Non-pigmented ciliary epithelial cell (primary cell): ENCODE results near the gene PCDHGB7.
"Not testable (repeated sequence)": the region's sequence is repeated elsewhere in the genome, so short reads cannot be mapped to it uniquely, and the experiment has no call there.

Experiments used
- DNase-seq: peaks from one replicate; pipeline ENCODE4 v3.0.0-alpha.2; 2010; ENCODE audit warnings: low read depth

The PCDHGB7 gene

DNA sequence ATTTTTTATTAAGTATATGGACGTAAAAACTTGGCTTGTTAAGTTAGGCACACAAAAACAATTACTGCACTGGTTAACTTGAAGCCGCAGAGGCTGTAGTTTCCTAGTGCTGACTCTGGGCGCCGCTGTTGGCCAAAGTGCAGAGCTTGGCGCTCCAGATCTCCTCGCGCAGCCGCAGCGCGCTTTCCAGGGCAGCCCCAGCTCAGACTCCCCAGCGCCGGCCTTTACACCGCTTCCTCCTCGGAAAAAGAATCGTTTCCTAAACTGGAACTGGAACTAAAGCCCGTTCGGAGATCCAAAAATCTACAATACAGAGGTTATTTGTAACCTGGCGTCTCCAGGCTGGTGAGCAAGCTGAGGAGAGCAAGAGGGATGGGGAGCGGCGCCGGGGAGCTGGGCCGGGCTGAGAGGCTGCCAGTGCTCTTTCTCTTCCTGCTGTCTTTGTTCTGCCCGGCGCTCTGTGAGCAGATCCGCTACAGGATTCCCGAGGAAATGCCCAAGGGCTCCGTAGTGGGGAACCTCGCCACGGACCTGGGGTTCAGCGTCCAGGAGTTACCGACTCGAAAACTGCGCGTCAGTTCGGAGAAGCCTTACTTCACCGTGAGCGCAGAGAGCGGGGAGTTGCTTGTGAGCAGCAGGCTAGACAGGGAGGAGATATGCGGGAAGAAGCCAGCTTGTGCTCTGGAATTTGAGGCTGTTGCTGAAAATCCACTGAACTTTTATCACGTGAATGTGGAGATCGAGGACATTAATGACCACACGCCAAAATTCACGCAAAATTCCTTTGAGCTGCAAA is 19.5 kb upstream of the PCDHGB7 start, which contains the start of gene PCDHGB5:
PCDHGB5 (plus strand) TSS at position 192 of the 796 bp plus-strand sequence; CDS start at position 373, 181 bp downstream.
- not testable (repeated sequence) for DNase-seq

DNA sequence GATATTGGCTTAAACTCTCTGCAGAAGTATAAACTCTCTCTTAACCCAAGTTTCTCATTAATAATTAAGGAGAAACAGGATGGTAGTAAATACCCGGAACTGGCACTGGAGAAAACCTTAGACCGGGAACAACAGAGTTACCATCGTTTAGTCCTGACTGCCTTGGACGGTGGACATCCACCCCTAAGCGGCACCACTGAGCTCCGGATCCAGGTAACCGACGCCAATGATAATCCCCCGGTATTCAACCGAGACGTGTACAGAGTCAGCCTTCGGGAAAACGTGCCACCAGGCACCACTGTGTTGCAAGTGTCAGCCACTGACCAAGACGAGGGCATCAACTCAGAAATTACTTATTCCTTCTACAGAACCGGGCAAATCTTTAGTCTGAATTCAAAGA is 18.9 kb upstream of the PCDHGB7 start:
- DNase-seq, result no peak

DNA sequence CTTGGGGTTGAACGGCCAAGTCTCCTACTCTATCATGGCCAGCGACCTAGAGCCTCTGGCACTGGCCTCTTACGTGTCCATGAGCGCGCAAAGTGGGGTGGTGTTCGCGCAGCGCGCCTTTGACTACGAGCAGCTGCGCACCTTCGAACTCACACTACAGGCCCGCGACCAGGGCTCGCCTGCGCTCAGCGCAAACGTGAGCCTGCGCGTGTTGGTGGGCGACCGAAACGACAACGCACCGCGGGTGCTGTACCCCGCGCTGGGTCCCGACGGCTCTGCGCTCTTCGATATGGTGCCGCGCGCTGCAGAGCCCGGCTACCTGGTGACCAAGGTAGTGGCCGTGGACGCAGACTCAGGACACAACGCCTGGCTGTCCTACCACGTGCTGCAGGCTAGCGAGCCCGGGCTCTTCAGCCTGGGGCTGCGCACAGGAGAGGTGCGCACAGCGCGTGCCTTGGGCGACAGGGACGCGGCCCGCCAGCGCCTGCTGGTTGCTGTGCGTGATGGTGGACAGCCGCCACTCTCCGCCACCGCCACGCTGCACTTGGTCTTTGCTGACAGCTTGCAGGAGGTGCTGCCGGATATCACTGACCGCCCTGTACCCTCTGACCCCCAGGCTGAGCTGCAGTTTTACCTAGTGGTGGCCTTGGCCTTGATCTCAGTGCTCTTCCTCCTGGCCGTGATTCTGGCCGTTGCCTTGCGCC is 17.8 kb upstream of the PCDHGB7 start:
- DNase-seq, result no peak

DNA sequence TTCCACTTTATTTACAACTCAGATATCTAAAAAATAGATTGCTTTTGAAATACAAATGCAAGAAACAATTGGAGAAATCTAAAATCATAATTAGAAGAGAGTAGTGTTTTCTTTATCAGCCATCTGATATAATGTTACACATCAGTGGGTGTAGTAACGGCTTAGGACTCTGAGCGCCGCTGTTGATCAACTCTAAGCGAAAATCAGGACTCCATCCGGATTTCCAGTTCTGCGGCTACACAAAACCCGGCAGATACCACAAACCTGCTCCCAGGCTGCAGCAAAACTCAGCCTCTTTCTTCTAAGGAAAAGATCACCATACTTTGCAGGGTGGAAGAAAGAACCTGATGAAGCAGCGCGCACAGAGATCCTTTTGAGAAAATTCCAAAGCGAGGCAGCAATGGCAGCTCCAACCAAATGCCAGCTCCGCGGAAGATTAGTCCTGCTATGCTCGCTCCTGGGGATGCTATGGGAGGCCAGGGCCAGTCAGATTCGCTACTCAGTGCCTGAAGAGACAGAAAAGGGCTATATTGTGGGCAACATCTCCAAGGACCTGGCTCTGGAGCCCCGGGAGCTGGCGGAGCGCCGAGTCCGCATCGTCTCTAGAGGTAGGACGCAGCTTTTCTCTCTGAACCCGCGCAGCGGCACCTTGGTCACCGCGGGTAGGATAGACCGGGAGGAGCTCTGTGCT is 14.8 kb upstream of the PCDHGB7 start, which contains the start of gene PCDHGA9:
PCDHGA9 (plus strand) TSS at position 226 of the 691 bp plus-strand sequence; CDS start at position 401, 175 bp downstream.
- no peak for DNase-seq

DNA sequence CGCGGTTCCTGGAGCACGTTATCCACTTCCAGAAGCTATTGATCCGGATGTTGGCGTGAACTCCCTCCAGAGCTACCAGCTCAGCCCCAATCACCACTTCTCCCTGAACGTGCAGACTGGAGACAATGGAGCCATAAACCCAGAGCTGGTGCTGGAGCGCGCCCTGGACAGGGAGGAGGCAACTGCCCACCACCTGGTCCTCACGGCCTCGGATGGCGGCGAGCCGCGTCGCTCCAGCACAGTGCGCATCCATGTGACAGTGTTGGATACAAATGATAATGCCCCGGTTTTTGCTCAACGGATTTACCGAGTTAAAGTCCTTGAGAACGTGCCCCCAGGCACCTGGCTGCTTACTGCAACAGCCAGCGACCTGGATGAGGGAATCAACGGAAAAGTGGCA is 14.1 kb upstream of the PCDHGB7 start:
- DNase-seq, result no peak

DNA sequence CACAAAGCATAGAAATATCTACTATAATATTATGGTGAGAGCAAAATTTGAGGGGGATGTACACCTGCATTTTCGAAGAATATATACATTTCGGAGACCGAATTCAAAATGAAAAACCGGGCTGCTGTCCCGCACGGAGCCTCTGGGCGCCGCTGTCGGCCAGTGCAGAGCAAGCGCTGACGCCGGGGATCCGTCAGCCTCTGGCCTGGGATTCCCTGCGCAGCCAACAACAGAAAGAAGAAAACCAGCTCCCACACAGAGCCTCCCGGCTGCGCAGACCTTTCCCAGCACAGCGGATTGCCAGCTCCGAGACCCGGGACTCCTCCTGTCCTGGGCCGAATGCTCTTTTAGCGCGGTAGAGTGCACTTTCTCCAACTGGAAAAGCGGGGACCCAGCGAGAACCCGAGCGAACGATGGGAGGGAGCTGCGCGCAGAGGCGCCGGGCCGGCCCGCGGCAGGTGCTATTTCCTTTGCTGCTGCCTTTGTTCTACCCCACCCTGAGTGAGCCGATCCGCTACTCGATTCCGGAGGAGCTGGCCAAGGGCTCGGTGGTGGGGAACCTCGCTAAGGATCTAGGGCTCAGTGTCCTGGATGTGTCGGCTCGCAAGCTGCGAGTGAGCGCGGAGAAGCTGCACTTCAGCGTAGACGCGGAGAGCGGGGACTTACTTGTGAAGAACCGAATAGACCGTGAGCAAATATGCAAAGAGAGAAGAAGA is 9.5 kb upstream of the PCDHGB7 start, which contains the start of gene PCDHGB6:
PCDHGB6 (plus strand) TSS at position 232 of the 716 bp plus-strand sequence; CDS start at position 414, 182 bp downstream.
- not testable (repeated sequence) for DNase-seq

DNA sequence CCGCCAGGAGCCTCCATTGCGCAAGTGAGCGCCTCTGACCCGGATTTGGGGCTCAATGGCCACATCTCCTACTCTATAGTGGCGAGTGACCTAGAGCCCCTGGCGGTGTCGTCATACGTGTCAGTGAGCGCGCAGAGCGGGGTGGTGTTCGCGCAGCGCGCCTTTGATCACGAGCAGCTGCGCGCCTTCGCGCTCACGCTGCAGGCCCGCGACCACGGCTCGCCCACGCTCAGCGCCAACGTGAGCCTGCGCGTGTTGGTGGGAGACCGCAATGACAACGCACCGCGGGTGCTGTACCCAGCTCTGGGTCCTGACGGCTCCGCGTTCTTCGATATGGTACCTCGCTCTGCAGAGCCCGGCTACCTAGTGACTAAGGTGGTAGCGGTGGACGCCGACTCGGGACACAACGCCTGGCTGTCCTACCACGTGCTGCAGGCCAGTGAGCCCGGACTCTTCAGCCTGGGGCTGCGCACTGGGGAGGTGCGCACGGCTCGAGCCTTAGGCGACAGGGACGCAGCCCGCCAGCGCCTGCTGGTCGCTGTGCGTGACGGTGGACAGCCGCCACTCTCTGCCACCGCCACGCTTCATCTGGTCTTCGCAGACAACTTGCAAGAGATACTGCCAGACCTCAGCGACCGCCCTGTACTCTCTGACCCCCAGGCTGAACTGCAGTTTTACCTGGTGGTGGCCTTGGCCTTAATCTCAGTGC is 7.7 kb upstream of the PCDHGB7 start:
- DNase-seq, result no peak

- DNase-seq, result no peak
Observed at GRCh38 chr5:141411575-141411974, 5.9 kb upstream of the PCDHGB7 start.

GRCh38 chr5:141412854-141413539 is 4.5 kb upstream of the PCDHGB7 start, which contains the start of gene PCDHGA10:
PCDHGA10 (plus strand) TSS chr5:141412987; CDS start chr5:141413176, 189 bp downstream.
- DNase-seq, result no peak

DNA sequence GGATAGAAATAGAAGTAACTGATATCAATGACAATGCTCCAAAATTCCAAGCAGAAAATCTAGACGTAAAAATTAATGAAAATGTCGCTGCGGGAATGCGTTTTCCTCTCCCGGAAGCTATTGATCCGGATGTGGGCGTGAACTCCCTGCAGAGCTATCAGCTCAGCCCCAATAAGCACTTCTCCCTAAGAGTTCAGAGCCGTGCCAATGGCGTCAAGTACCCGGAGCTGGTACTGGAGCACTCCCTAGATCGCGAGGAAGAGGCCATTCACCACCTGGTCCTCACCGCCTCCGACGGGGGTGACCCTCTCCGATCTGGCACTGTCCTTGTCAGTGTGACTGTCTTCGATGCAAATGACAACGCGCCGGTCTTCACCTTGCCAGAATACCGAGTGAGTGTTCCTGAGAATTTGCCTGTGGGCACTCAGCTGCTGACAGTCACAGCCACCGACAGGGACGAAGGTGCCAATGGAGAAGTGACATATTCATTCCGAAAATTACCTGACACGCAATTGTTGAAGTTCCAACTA is 3.9 kb upstream of the PCDHGB7 start:
- no peak for DNase-seq

DNA sequence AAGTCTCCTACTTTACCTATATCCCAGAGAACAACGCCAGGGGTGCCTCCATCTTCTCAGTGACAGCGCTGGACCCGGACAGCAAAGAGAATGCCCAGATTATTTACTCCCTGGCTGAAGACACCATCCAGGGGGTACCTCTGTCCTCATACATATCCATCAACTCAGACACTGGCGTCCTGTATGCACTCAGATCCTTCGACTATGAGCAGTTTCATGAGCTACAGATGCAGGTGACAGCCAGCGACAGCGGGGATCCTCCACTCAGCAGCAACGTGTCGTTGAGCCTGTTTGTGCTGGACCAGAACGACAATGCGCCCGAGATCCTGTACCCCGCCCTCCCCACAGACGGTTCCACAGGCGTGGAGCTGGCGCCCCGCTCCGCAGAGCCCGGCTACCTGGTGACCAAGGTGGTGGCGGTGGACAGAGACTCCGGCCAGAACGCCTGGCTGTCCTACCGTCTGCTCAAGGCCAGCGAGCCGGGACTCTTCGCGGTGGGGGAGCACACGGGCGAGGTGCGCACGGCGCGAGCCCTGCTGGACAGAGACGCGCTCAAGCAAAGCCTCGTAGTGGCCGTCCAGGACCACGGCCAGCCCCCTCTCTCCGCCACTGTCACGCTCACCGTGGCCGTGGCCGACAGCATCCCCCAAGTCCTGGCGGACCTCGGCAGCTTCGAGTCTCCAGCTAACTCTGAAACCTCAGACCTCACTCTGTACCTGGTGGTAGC is 2.8 kb upstream of the PCDHGB7 start:
- DNase-seq, result not testable (repeated sequence)

DNA sequence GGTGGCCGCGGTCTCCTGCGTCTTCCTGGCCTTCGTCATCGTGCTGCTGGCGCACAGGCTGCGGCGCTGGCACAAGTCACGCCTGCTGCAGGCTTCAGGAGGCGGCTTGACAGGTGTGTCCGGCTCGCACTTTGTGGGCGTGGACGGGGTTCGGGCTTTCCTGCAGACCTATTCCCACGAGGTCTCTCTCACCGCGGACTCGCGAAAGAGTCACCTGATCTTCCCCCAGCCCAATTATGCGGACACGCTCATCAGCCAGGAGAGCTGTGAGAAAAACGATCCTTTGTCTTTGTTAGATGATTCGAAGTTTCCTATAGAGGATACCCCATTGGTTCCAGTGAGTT is 2.2 kb upstream of the PCDHGB7 start:
- not testable (repeated sequence) for DNase-seq

- no peak for DNase-seq
Observed at GRCh38 chr5:141419074-141419880, 1.8 kb downstream of the PCDHGB7 start.

GRCh38 chr5:141420855-141421488 is 3.5 kb downstream of the PCDHGB7 start, which contains the start of gene PCDHGA11:
PCDHGA11 (plus strand) TSS chr5:141421051; CDS start chr5:141421228, 177 bp downstream.
- no peak for DNase-seq

DNA sequence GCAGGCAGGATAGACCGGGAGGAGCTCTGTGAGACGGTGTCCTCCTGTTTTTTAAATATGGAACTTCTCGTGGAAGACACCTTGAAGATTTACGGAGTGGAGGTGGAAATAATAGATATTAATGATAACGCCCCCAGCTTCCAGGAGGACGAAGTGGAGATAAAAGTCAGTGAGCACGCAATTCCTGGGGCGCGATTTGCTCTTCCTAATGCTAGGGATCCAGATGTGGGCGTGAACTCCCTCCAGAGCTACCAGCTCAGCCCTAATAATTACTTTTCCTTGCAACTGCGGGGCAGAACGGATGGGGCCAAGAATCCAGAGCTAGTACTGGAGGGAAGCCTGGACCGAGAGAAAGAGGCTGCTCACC is 4.0 kb downstream of the PCDHGB7 start:
- no peak for DNase-seq

DNA sequence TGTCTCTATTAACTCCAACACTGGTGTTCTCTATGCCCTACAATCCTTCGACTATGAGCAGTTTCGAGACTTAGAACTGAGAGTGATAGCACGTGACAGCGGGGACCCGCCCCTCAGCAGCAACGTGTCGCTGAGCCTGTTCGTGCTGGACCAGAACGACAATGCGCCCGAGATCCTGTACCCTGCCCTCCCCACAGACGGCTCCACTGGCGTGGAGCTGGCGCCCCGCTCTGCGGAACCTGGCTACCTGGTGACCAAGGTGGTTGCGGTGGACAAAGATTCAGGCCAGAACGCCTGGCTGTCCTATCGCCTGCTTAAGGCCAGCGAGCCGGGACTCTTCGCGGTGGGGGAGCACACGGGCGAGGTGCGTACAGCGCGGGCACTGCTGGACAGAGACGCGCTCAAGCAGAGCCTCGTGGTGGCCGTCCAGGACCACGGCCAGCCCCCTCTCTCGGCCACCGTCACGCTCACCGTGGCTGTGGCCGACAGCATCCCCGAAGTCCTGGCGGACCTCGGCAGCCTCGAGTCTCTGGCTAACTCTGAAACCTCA is 5.3 kb downstream of the PCDHGB7 start:
- DNase-seq, result no peak

DNA sequence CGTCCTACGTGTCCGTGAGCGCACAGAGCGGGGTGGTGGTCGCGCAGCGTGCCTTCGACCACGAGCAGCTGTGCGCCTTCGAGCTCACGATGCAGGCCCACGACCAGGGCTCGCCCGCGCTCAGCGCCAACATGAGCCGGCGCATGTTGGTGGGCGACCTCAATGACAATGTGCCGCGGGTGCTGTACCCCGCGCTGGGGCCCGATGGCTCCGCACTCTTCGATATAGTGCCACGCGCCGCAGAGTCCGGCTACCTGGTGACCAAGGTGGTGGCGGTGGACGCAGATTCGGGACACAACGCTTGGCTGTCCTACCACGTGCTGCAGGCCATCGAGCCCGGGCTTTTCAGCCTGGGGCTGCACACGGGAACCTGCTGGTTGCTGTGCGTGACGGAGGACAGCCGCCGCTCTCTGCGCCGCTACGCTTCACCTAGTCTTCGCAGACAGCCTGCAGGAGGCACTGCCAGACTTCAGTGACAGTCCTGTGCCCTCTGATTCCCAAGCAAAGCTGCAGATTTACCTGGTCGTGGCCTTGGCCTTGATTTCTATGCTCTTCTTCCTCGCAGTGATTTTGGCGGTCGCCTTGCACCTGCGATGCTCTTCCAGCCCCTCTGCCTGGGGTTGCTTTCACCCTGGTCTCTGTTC is 10.4 kb downstream of the PCDHGB7 start:
- no peak for DNase-seq
